Measurements from ENCODE around the gene SNRPD3.

- no peak for TF ChIP-seq CTCF (IDR thresholded peaks at IDR 0.05)
- no peak for TF ChIP-seq POLR2A (IDR thresholded peaks at IDR 0.05)
Measured at GRCh38 chr22:24523873-24524272, 31.9 kb upstream of the SNRPD3 start.
